ENCODE results near the gene SLC44A1. TPM values are rescaled to one million over a fixed set of nuclear protein-coding genes. Genes with fewer than 3 reads are reported as not detected.

SLC44A1 gene
- total and polyA plus RNA-seq, 2 of the 13 experiments (the other 11 are each of a cell fraction or from before 2014, with no cell fraction given), result 21.4 to 40.8 TPM

- CTCF ChIA-PET (ENCODE audit: low intra/inter-chr PET ratio, low total read pairs), result no interaction called here
- H3K27me3 ChIP-seq (ENCODE audit: control insufficient read depth in 1 of 2, insufficient read depth in 2 of 2, low read length in 2 of 2), result no peaks in the 10 kb centered on the region
- H3K9me3 ChIP-seq (ENCODE audit: low read length), result no peaks in the 10 kb centered on the region
- no peaks in the 10 kb centered on the region for H3K36me3 ChIP-seq (replicated peaks in 1 of 2; ENCODE audit: control insufficient read depth in 1 of 2, insufficient read depth in 2 of 2, low read length in 2 of 2)
- H3K27ac ChIP-seq (ENCODE audit: extremely low read length, insufficient read depth, low read length), result no peak overlapping the region
- POLR2A ChIA-PET, result interaction anchor here (1.1 kb wide), 1 partner anchor 147 kb away, joined by 4 read pairs; no protein-coding TSS in a partner anchor
- intact Hi-C loops (cut with micrococcal nuclease; ENCODE audit: unreplicated experiment) (no loop called here), in situ Hi-C loops (cut with HindIII; ENCODE audit: extremely low pct_ligation_motif_present, low pct_unique_long_range_greater_than_20kb) (no loop called here)
- H3K4me2 ChIP-seq (ENCODE audit: low read depth, low read length), result no peak overlapping the region
- H3K79me2 ChIP-seq (ENCODE audit: insufficient read depth, low read length), result no peaks in the 10 kb centered on the region
- no peak overlapping the region for H3K9ac ChIP-seq (ENCODE audit: insufficient read depth, low read depth, low read length)
- no peak for TF ChIP-seq ELF3 (CRISPR knock-in tag; IDR thresholded peaks at IDR 0.05)
- no peak for TF ChIP-seq ZNF329 (CRISPR knock-in tag; IDR thresholded peaks at IDR 0.05; ENCODE audit: low read depth)
- TF ChIP-seq PHF21A (CRISPR knock-in tag; IDR thresholded peaks at IDR 0.05), result no peak
- no peak for TF ChIP-seq IKZF5 (CRISPR knock-in tag; IDR thresholded peaks at IDR 0.05)
- no peak for TF ChIP-seq ZSCAN29 (CRISPR knock-in tag; conservative IDR thresholded peaks at IDR 0.05)
- TF ChIP-seq ZNF292 (CRISPR knock-in tag; IDR thresholded peaks at IDR 0.05; ENCODE audit: borderline replicate concordance, low read depth), result no peak
- DNase-seq (ENCODE audit: low spot score) (no peak), FAIRE-seq (no peak), ATAC-seq (no peak)
- H4K20me1 ChIP-seq (ENCODE audit: insufficient read depth, low read length), result no peaks in the 10 kb centered on the region
- H3K4me3 ChIP-seq (replicated peaks in 1 of 3; ENCODE audit: insufficient read depth in 1 of 3, low read depth in 2 of 3, low read length in 3 of 3), result no peak overlapping the region
- no peaks in the 10 kb centered on the region for H3K4me1 ChIP-seq (ENCODE audit: insufficient read depth, low read length)
- BruUV-seq (replicated peaks), result no TSS peak
- 100% methylated on average over 2 of the region's 2 CpGs for WGBS (ENCODE audit: low lambda C conversion rate)
- no peak overlapping the region for H2AFZ ChIP-seq (ENCODE audit: low read length)
Measured at GRCh38 chr9:105399117-105399516, 154.7 kb downstream of the SLC44A1 start.

- FAIRE-seq (no peak), DNase-seq (ENCODE audit: low spot score) (no peak), ATAC-seq (peak; percentile 48; the same call in 2 of the 3 replicates)
- intact Hi-C loops (cut with micrococcal nuclease; ENCODE audit: unreplicated experiment), result no loop called here
- Histone ChIP-seq H3K9me3 (ENCODE audit: low read length) (no peaks in the 10 kb centered on the region), H3K9ac (ENCODE audit: insufficient read depth, low read depth, low read length) (no peak overlapping the region), H2AFZ (ENCODE audit: low read length) (no peak overlapping the region), H3K27ac (ENCODE audit: extremely low read length, insufficient read depth, low read length) (no peak overlapping the region), H3K36me3 (replicated peaks in 1 of 2; ENCODE audit: control insufficient read depth in 1 of 2, insufficient read depth in 2 of 2, low read length in 2 of 2) (no peaks in the 10 kb centered on the region), H3K4me1 (ENCODE audit: insufficient read depth, low read length) (peaks cover 14% of the 10 kb centered on the region), H3K4me2 (ENCODE audit: low read depth, low read length) (no peak overlapping the region), H4K20me1 (ENCODE audit: insufficient read depth, low read length) (no peaks in the 10 kb centered on the region), H3K27me3 (ENCODE audit: control insufficient read depth in 1 of 2, insufficient read depth in 2 of 2, low read length in 2 of 2) (no peaks in the 10 kb centered on the region), H3K4me3 (replicated peaks in 1 of 3; ENCODE audit: insufficient read depth in 1 of 3, low read depth in 2 of 3, low read length in 3 of 3) (no peak overlapping the region), H3K79me2 (ENCODE audit: insufficient read depth, low read length) (no peaks in the 10 kb centered on the region)
- 92% methylated on average over 3 of the region's 3 CpGs for WGBS (ENCODE audit: low lambda C conversion rate)
- in situ Hi-C loops (cut with HindIII; ENCODE audit: extremely low pct_ligation_motif_present, low pct_unique_long_range_greater_than_20kb), result no loop called here
- ChIA-PET POLR2A (no interaction called here), CTCF (ENCODE audit: low intra/inter-chr PET ratio, low total read pairs) (no interaction called here)
- no TSS peak for BruUV-seq (replicated peaks)
- 0 out of 2 replicates have a peak, but pooled peaks have one; percentile 10 for TF ChIP-seq STAG1 (CRISPR knock-in tag; IDR thresholded peaks at IDR 0.05)
- no peak for TF ChIP-seq GPBP1L1 (CRISPR knock-in tag; IDR thresholded peaks at IDR 0.05)
Measured at GRCh38 chr9:105401651-105402050, 157.2 kb downstream of the SLC44A1 start.
